ENCODE results near the gene HDAC4. TPM values are rescaled to one million over a fixed set of nuclear protein-coding genes. Genes with fewer than 3 reads are reported as not detected.

HDAC4 gene
- polyA plus RNA-seq, 2 of the 4 experiments (the other 2 are of a cell fraction), result 8.6 to 10.4 TPM

GRCh38 chr2:239409976-239410375 is 9.2 kb upstream of the HDAC4 start (continued):
- TF ChIP-seq, protein P1, sequence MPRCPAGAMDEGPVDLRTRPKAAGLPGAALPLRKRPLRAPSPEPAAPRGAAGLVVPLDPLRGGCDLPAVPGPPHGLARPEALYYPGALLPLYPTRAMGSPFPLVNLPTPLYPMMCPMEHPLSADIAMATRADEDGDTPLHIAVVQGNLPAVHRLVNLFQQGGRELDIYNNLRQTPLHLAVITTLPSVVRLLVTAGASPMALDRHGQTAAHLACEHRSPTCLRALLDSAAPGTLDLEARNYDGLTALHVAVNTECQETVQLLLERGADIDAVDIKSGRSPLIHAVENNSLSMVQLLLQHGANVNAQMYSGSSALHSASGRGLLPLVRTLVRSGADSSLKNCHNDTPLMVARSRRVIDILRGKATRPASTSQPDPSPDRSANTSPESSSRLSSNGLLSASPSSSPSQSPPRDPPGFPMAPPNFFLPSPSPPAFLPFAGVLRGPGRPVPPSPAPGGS (IDR thresholded peaks at IDR 0.05), result no peak

- Histone ChIP-seq H3K27ac (no peak overlapping the region), H3K4me3 (no peak overlapping the region), H3K9me3 (peaks cover 4% of the 10 kb centered on the region; the same call in 2 of the 3 replicates), H3K4me1 (0 out of 3 replicates have a peak, but pooled peaks cover 4% of the 10 kb centered on the region), H3K4me2 (no peak overlapping the region)
- ChIA-PET CTCF (no interaction called here), POLR2A (no interaction called here)
- ATAC-seq, result no peak
- DNase-seq (ENCODE audit: low read depth in 1 of 2, low spot score in 1 of 2), result no peak
- 79% methylated on average over 13 of the region's 13 CpGs for WGBS (ENCODE audit: missing lambda C conversion rate)
- TF ChIP-seq FOSB (CRISPR knock-in tag; IDR thresholded peaks at IDR 0.05) (no peak), MYC (IDR thresholded peaks at IDR 0.05; ENCODE audit: borderline replicate concordance, low read length) (no peak), POLR2AphosphoS2 (conservative IDR thresholded peaks at IDR 0.05; ENCODE audit: low read length) (no peak), HES2 (IDR thresholded peaks at IDR 0.05) (no peak)
- no peak for FAIRE-seq
These were observed 6.3 kb upstream of the HDAC4 start for GRCh38 chr2:239407112-239407511.

- Histone ChIP-seq H3K4me1 (0 out of 3 replicates have a peak, but pooled peaks cover 4% of the 10 kb centered on the region), H3K27ac (no peak overlapping the region), H3K4me3 (no peak overlapping the region), H3K4me2 (no peak overlapping the region), H3K9me3 (no peaks in the 10 kb centered on the region)
- ATAC-seq (no peak), DNase-seq (ENCODE audit: low read depth in 1 of 2, low spot score in 1 of 2) (no peak), FAIRE-seq (no peak)
- ChIA-PET CTCF (no interaction called here), POLR2A (no interaction called here)
- TF ChIP-seq ZFP36 (IDR thresholded peaks at IDR 0.05; ENCODE audit: borderline replicate concordance, partially characterized antibody) (no peak), CBX2 (IDR thresholded peaks at IDR 0.05; ENCODE audit: borderline replicate concordance, low read depth) (no peak), MYC (IDR thresholded peaks at IDR 0.05; ENCODE audit: borderline replicate concordance, low read length) (no peak), EHF (CRISPR knock-in tag; IDR thresholded peaks at IDR 0.05) (no peak), RCOR1 (IDR thresholded peaks at IDR 0.05; ENCODE audit: low read depth, low read length) (no peak), ELK1 (IDR thresholded peaks at IDR 0.05; ENCODE audit: low read depth, low read length) (no peak), EP300 (IDR thresholded peaks at IDR 0.05) (no peak), JUNB (IDR thresholded peaks at IDR 0.05) (no peak)
- TF ChIP-seq, protein P2, sequence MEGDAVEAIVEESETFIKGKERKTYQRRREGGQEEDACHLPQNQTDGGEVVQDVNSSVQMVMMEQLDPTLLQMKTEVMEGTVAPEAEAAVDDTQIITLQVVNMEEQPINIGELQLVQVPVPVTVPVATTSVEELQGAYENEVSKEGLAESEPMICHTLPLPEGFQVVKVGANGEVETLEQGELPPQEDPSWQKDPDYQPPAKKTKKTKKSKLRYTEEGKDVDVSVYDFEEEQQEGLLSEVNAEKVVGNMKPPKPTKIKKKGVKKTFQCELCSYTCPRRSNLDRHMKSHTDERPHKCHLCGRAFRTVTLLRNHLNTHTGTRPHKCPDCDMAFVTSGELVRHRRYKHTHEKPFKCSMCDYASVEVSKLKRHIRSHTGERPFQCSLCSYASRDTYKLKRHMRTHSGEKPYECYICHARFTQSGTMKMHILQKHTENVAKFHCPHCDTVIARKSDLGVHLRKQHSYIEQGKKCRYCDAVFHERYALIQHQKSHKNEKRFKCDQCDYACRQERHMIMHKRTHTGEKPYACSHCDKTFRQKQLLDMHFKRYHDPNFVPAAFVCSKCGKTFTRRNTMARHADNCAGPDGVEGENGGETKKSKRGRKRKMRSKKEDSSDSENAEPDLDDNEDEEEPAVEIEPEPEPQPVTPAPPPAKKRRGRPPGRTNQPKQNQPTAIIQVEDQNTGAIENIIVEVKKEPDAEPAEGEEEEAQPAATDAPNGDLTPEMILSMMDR (IDR thresholded peaks at IDR 0.05), result no peak
- TF ChIP-seq, protein P3, sequence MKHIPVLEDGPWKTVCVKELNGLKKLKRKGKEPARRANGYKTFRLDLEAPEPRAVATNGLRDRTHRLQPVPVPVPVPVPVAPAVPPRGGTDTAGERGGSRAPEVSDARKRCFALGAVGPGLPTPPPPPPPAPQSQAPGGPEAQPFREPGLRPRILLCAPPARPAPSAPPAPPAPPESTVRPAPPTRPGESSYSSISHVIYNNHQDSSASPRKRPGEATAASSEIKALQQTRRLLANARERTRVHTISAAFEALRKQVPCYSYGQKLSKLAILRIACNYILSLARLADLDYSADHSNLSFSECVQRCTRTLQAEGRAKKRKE (CRISPR knock-in tag; IDR thresholded peaks at IDR 0.05; ENCODE audit: low read depth), result no peak
- 71% methylated on average over 11 of the region's 11 CpGs for WGBS (ENCODE audit: missing lambda C conversion rate)
These were observed 5.6 kb upstream of the HDAC4 start for GRCh38 chr2:239406316-239406995.

GRCh38 chr2:239405071-239405470 is 4.3 kb upstream of the HDAC4 start:
- TF ChIP-seq KDM5A (IDR thresholded peaks at IDR 0.05) (no peak), ESRRA (IDR thresholded peaks at IDR 0.05; ENCODE audit: borderline replicate concordance, low read length) (no peak), RFX5 (IDR thresholded peaks at IDR 0.05) (no peak), POLR2A (IDR thresholded peaks at IDR 0.05; ENCODE audit: low read length) (no peak), CEBPB (IDR thresholded peaks at IDR 0.05) (no peak), RNF2 (IDR thresholded peaks at IDR 0.05; ENCODE audit: borderline replicate concordance, low read depth) (no peak), EHF (CRISPR knock-in tag; IDR thresholded peaks at IDR 0.05) (no peak)
- TF ChIP-seq, protein P3 (CRISPR knock-in tag; IDR thresholded peaks at IDR 0.05; ENCODE audit: low read depth), result no peak
- TF ChIP-seq, protein P4, sequence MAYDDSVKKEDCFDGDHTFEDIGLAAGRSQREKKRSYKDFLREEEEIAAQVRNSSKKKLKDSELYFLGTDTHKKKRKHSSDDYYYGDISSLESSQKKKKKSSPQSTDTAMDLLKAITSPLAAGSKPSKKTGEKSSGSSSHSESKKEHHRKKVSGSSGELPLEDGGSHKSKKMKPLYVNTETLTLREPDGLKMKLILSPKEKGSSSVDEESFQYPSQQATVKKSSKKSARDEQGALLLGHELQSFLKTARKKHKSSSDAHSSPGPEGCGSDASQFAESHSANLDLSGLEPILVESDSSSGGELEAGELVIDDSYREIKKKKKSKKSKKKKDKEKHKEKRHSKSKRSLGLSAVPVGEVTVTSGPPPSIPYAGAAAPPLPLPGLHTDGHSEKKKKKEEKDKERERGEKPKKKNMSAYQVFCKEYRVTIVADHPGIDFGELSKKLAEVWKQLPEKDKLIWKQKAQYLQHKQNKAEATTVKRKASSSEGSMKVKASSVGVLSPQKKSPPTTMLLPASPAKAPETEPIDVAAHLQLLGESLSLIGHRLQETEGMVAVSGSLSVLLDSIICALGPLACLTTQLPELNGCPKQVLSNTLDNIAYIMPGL (CRISPR knock-in tag; IDR thresholded peaks at IDR 0.05; ENCODE audit: borderline replicate concordance), result no peak
- Histone ChIP-seq H3K4me1 (0 out of 3 replicates have a peak, but pooled peaks cover 4% of the 10 kb centered on the region), H3K27ac (no peak overlapping the region), H3K4me2 (no peak overlapping the region), H3K4me3 (no peak overlapping the region), H3K9me3 (no peaks in the 10 kb centered on the region)
- WGBS (ENCODE audit: missing lambda C conversion rate), result 75% methylated on average over 6 of the region's 6 CpGs
- FAIRE-seq, result no peak
- DNase-seq (ENCODE audit: low read depth in 1 of 2, low spot score in 1 of 2), result no peak
- no peak for ATAC-seq
- ChIA-PET CTCF (no interaction called here), POLR2A (no interaction called here)

Measured in A549 (cell line).